Measurements from ENCODE around the gene CNPPD1.

The CNPPD1 gene

DNA sequence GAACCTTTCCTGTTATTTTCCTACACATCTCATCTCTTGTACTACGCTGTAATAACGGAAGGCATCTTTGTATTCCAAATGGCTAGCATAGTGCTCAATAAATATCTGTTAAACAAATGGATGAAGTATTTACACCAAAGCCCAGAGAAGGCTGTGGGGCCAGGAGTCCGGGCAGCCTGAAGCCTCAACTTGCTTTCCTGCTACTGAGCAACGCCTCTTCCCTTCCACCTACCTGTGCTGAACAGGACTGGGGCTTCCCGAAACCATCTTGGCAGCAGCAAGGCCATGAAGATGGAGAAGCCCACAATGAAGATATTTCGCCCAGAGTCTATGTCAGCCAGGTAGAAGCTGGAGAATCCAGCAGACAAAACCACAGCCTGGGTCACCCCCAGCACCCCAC lies 13.6 kb downstream of the CNPPD1 start:
- in situ Hi-C loops (cut with MboI; ENCODE audit: low sequenced_read_pairs), result no loop called here

DNA sequence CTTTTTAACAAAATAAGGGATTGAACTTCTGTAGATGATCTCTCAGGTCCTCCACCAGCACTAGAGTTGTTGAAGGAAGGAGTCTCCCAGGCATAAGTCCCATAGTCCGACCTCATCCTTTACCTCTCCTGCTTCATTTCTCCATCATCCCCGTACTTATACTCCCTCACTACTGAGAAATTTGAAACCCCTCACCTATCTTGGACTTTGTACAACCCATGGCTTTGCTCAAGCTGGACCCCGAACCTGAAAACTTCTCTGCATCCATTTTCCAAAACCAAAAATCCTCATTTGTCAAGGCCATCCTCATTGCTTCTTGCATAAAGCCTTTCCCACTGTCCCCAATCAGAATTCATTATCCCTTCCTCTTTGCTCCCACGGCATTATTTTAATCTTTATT lies 15.6 kb downstream of the CNPPD1 start:
- in situ Hi-C loops (cut with MboI; ENCODE audit: low sequenced_read_pairs), result no loop called here

DNA sequence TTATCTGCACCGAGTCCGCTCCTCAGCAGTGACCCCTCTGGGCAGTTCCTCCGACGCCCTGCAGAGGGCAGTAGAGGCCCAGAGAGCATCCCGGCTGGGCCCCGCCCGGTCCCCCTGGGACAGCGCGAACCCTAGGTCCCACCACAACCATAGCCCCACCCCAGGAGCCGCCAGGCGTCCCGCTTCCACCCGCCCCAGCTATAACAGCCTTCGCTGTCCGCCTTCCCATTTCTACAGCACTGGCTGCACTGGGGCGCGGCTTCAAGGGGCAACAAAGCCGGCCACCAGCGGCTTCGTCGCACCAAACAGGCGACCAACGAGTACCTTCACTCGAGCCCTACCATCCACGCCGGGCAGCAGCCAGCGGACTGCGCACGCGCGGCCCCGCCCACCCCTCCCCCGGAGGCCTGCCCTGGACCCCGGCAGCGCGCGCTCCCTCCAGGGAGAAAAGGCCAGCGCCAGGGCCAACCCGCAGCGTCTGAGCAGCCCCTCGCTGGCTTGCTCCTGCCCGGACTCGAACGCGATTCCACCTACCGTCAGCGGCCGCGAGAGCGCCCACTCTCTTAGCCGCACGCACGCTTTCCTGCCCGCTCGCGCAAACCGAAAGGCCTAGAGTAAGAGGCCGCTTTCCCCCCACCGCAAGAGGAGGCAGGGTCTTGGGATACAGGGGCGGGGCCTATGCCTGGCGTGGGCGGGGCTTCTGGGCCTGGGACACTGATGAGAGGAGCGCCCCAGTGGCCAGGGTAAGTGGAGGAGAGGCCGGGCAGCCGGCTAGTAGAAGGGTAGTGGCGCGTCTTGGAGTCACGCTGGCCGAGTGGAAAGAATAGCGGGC lies 16.3 kb downstream of the CNPPD1 start, which contains the start of gene NHEJ1:
Gene NHEJ1, minus strand, starts transcription at position 630 of the 832 bp plus-strand sequence. CDS start 2,453 bp downstream, outside the sequence.
- in situ Hi-C loops (cut with MboI; ENCODE audit: low sequenced_read_pairs), result no loop called here

GRCh38 chr2:219159771-219160185 lies 16.9 kb downstream of the CNPPD1 start:
- in situ Hi-C loops (cut with MboI; ENCODE audit: low sequenced_read_pairs), result no loop called here

DNA sequence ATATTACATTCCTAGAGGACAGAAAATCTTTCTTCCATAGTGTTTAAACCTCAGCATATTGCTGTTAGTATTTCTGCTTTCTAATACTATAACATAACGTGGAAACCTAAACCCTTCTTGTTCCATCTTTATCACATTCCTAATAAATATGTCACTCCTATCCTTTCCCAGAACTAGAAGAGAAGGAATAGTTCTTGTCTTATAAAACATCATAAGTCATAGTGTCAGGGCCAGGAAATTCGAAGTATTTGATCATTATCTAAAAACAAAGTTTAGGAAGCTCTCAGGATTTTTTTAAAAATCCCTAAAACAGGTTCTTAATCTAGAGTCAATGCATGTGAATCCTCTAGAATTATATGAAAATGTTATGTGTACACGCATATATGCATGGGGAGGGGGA lies 18.1 kb downstream of the CNPPD1 start:
- in situ Hi-C loops (cut with MboI; ENCODE audit: low sequenced_read_pairs), result no loop called here

GRCh38 chr2:219158025-219158424 lies 18.7 kb downstream of the CNPPD1 start:
- in situ Hi-C loops (cut with MboI; ENCODE audit: low sequenced_read_pairs), result no loop called here

DNA sequence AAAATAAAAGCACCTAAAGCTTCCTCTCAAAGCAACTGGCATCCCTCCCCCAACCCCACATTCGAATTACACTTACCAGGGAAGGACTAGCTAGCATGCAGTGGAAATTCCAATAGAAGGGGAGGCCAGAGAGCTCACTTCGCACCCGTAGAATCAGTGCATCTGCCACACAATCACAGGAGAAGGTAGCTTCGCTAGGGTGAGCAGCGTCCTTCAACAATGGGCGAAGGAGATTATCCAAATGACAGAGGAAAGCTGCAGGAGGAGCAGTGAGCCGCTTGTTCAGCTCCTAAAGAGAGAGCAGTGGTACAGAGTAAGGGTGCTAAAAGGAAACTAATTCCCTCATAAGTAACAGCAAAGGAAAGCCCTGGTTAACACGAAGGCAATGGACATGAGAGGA lies 19.3 kb downstream of the CNPPD1 start:
- in situ Hi-C loops (cut with MboI; ENCODE audit: low sequenced_read_pairs), result no loop called here

- in situ Hi-C loops (cut with MboI; ENCODE audit: low sequenced_read_pairs), result no loop called here
These were observed 21.6 kb downstream of the CNPPD1 start for GRCh38 chr2:219155054-219155644.

GRCh38 chr2:219149667-219150066 lies 27.1 kb downstream of the CNPPD1 start:
- in situ Hi-C loops (cut with MboI; ENCODE audit: low sequenced_read_pairs), result loop anchor here (5.0 kb wide), 1 partner anchor 82 kb away; no protein-coding TSS in a partner anchor

DNA sequence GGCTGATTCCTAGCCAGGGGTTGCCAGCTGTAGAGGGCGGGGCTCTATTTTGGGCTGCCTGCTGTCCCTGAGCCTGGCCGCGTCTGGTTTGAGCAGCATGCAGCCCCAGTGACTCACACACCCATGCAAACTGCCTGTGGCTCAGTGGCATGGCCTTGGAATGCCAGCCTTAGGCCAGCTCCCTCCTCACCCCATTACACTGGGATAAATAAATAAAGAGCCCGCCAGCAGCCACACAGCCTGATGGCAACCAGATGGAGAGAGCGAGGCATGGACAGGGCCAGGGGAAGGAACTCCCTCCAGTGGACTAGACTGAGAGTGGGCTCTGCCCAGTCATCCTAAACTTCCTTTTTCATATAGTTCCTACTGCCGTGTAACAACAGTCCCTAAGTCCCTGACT lies 34.4 kb downstream of the CNPPD1 start:
- in situ Hi-C loops (cut with MboI; ENCODE audit: low sequenced_read_pairs), result no loop called here

GRCh38 chr2:219140722-219141121 lies 36.0 kb downstream of the CNPPD1 start:
- in situ Hi-C loops (cut with MboI; ENCODE audit: low sequenced_read_pairs), result no loop called here

DNA sequence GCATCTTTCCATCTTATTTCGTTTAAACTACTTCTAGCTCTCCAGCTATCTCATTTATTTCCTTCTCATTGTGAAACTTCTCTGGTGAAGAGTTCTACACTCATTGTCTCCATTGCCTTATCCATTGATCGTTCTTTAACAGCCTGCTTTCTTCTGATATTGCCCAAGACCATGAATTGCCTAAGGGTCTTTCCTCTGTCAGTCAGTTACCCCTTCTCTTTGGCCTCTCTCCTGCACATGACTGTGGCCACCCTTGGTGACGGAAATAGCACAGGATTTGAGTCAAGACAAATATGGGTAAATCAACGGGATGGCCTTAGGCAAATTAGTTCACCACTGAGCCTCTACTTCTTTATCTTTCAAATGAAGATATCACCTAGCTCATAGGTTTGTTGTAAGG lies 42.7 kb downstream of the CNPPD1 start:
- in situ Hi-C loops (cut with MboI; ENCODE audit: low sequenced_read_pairs), result no loop called here

- in situ Hi-C loops (cut with MboI; ENCODE audit: low sequenced_read_pairs), result no loop called here
These were observed 45.0 kb downstream of the CNPPD1 start for GRCh38 chr2:219131744-219132143.

DNA sequence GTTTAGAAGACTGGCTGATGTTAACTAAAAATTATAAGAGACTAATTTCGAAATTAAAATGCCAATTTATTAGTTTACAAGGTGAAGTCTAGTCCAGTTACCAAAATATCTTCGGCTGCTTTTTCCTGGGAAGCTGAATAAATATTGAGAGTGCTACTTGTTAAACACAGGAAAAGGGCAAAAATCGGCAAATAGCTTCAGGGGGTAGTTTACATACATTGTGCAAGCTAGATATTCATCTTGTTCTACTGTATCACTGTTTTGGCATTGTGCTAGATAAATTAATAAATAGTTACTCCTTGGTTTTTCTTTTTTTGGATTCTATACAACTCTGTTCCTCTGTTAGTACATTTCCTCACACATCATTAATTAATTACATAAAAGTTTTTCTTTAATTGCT lies 45.4 kb downstream of the CNPPD1 start:
- in situ Hi-C loops (cut with MboI; ENCODE audit: low sequenced_read_pairs), result no loop called here

DNA sequence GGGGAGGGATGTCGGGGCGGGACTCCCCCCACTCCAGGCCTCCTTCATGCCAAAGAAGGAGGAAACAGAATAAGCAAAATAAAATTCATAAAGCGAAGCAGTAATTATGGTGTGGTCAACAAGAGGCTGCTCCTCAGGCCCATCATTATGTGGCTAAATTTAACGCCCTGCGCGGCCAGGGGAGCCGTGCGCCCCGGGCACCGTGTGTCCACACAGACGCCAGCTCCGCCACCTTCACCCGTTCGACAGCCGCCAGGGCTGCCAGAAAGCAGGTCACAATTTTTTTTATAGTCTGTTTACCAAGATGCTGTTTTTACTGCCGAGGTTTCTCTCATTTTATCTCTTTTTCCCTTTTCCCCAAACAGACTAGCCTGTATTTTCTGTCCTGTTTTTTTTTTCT lies 47.1 kb downstream of the CNPPD1 start:
- in situ Hi-C loops (cut with MboI; ENCODE audit: low sequenced_read_pairs), result no loop called here

GRCh38 chr2:219128396-219128795 lies 48.3 kb downstream of the CNPPD1 start:
- in situ Hi-C loops (cut with MboI; ENCODE audit: low sequenced_read_pairs), result no loop called here

- in situ Hi-C loops (cut with MboI; ENCODE audit: low sequenced_read_pairs), result no loop called here
These were observed 49.6 kb downstream of the CNPPD1 start for GRCh38 chr2:219127037-219127635.

- in situ Hi-C loops (cut with MboI; ENCODE audit: low sequenced_read_pairs), result no loop called here
These were observed 50.2 kb downstream of the CNPPD1 start for GRCh38 chr2:219126555-219126954.

GRCh38 chr2:219125886-219126270 lies 50.8 kb downstream of the CNPPD1 start:
- in situ Hi-C loops (cut with MboI; ENCODE audit: low sequenced_read_pairs), result no loop called here

DNA sequence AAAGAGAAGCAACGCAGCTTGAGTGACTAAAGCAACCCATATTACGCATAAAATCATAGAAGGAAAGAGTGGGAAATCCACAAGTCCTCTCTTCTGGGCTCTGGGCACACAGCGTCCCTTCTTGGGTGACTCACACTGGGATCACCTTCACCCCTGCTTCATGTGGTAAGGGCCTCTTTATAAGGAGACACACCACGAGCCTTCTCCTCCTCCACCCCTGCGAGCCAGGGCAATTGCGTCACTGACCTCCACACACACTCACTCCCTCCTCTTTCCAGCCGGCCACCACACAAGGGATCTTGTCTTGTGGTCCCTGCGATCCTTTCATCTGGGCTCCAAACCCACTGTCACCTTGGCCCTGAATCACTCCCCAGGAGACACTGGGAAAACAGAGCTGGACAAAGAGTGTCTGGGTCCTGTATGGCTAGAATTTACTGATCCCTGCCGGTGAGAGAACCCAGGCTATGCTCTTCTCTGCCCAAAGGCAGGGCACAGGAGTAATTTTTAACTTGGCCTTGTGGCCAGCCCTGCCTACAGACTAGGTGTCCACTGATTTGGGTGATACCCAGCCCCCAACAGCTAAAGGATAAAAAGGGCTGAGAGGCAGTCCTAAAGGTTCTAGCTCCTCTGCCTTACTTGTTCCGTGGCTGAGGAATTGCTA lies 51.4 kb downstream of the CNPPD1 start:
- in situ Hi-C loops (cut with MboI; ENCODE audit: low sequenced_read_pairs), result no loop called here

DNA sequence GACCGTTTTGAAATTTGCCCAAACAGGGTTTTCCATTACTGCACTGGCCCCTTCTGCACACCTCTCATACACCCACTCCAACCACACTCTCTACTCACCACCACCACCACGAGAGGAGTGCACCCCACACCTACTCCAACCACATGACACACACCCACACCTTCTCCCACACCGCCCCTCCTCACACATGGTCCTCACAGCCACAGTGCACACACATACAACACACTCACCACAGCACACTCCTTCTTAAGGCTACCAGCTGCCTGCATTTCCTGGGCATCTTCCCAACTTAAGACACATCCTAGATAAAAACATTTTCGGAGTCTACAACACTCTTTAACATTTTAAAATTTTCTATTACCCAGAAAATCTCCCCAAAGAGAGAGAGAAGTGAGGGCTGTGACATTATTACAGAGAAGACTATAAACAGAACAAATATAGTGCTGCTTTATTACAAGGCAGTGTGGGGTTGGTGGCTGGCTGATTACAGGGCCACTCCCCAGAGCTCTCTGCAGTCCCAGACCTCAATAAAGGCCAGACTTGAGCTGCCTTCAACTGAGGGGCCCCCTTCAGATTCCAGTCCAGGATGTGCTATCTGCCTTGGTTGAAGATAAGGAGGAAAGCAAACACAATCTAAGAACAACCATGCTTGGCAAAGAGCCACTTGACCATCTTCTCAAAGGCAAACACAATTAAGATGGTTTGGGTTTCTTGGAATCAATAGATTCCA lies 52.2 kb downstream of the CNPPD1 start:
- in situ Hi-C loops (cut with MboI; ENCODE audit: low sequenced_read_pairs), result no loop called here

Data from HL-60/S4 treated with phorbol 12-myristate 13-acetate at 8.2 ng/mL for 4 days and 3 days (cell line).